SK-N-SH treated with all-trans-retinoic acid at 6 μM for 48 hours (cell line): ENCODE data around the gene HAPSTR1.

Experiments used
- ATAC-seq: fragments of 200-7000 bp; cut with Tn5 transposase; 3 replicates; pipeline ENCODE4 v1.9.1; 2020; ENCODE audit warnings: mild to moderate bottlenecking, moderate library complexity
- ARNTL ChIP-seq: fragments of 450-650 bp; formaldehyde crosslinking; IDR thresholded peaks from 2 replicates; pipeline ENCODE4 v1.5.0; 2020; ENCODE audit warnings: low read depth, mild to moderate bottlenecking, moderate library complexity, borderline replicate concordance
- CSDC2 ChIP-seq: fragments of 250-450 bp; sonication (Bioruptor Pico); IDR thresholded peaks from 2 replicates; pipeline ENCODE4 v1.5.0; 2020; ENCODE audit warnings: mild to moderate bottlenecking, moderate library complexity
- ESRRG ChIP-seq: fragments of 250-450 bp; sonication (Bioruptor Pico); IDR thresholded peaks from 2 replicates; pipeline ENCODE4 v1.6.1; 2021; ENCODE audit warnings: mild to moderate bottlenecking
- GLIS3 ChIP-seq: fragments of 250-450 bp; sonication (Bioruptor Pico); IDR thresholded peaks from 2 replicates; pipeline ENCODE4 v1.5.0; 2020; ENCODE audit warnings: mild to moderate bottlenecking, moderate library complexity
- ISL1 ChIP-seq: fragments of 250-450 bp; sonication (Bioruptor Pico); IDR thresholded peaks from 2 replicates; pipeline ENCODE4 v2.1.2; 2022; ENCODE audit warnings: mild to moderate bottlenecking, moderate library complexity
- OSR1 ChIP-seq: fragments of 250-450 bp; sonication (Bioruptor Pico); IDR thresholded peaks from 2 replicates; pipeline ENCODE4 v1.8.0; 2022; ENCODE audit warnings: moderate library complexity, mild to moderate bottlenecking, inconsistent platforms
- PATZ1 ChIP-seq: fragments of 250-450 bp; sonication (Bioruptor Pico); IDR thresholded peaks from 2 replicates; pipeline ENCODE4 v1.8.0; 2020; ENCODE audit warnings: mild to moderate bottlenecking, moderate library complexity, borderline replicate concordance
- PPARA ChIP-seq: fragments of 250-450 bp; sonication (Bioruptor Pico); IDR thresholded peaks from 2 replicates; pipeline ENCODE4 v1.5.0; 2020; ENCODE audit warnings: mild to moderate bottlenecking, borderline replicate concordance
- SNAI2 ChIP-seq: fragments of 250-450 bp; sonication (Bioruptor Pico); IDR thresholded peaks from 2 replicates; pipeline ENCODE4 v1.5.0; 2020; ENCODE audit warnings: mild to moderate bottlenecking, moderate library complexity
- TCF4 ChIP-seq: fragments of 250-450 bp; sonication (Bioruptor Pico); IDR thresholded peaks from 2 replicates; pipeline ENCODE4 v1.8.0; 2021; ENCODE audit warnings: mild to moderate bottlenecking, moderate library complexity, borderline replicate concordance
- TOX ChIP-seq: fragments of 250-450 bp; sonication (Bioruptor Pico); IDR thresholded peaks from 2 replicates; pipeline ENCODE4 v1.8.0; 2021; ENCODE audit warnings: mild to moderate bottlenecking, moderate library complexity, borderline replicate concordance
- TSHZ2 ChIP-seq: fragments of 250-450 bp; sonication (Bioruptor Pico); IDR thresholded peaks from 2 replicates; pipeline ENCODE4 v1.5.0; 2020; ENCODE audit warnings: mild to moderate bottlenecking, moderate library complexity
- ZC3H10 ChIP-seq: fragments of 250-450 bp; sonication (Bioruptor Pico); IDR thresholded peaks from 2 replicates; pipeline ENCODE4 v1.5.1; 2021; ENCODE audit warnings: mild to moderate bottlenecking, moderate library complexity
- ZFP3 ChIP-seq: fragments of 250-450 bp; sonication (Bioruptor Pico); IDR thresholded peaks from 2 replicates; pipeline ENCODE4 v1.5.0; 2020; ENCODE audit warnings: mild to moderate bottlenecking, moderate library complexity
- ZFP30 ChIP-seq: fragments of 450-650 bp; formaldehyde crosslinking; IDR thresholded peaks from 2 replicates; pipeline ENCODE4 v1.5.0; 2022; ENCODE audit warnings: mild to moderate bottlenecking, moderate library complexity
- ZNF565 ChIP-seq: fragments of 450-650 bp; formaldehyde crosslinking; conservative IDR thresholded peaks from 2 replicates; pipeline ENCODE4 v1.5.0; 2020; ENCODE audit warnings: low read depth, mild to moderate bottlenecking, moderate library complexity
- ZNF70 ChIP-seq: fragments of 450-650 bp; formaldehyde crosslinking; IDR thresholded peaks from 2 replicates; pipeline ENCODE4 v1.5.0; 2020; ENCODE audit warnings: mild to moderate bottlenecking, moderate library complexity
- ZNF8 ChIP-seq: fragments of 450-650 bp; formaldehyde crosslinking; IDR thresholded peaks from 2 replicates; pipeline ENCODE4 v1.5.0; 2020; ENCODE audit warnings: mild to moderate bottlenecking, moderate library complexity
- TF ChIP-seq, protein P1 (sequence below): fragments of 250-450 bp; sonication (Bioruptor Pico); IDR thresholded peaks from 2 replicates; pipeline ENCODE4 v1.8.0; 2021; ENCODE audit warnings: low read depth, mild to moderate bottlenecking, moderate library complexity, borderline replicate concordance
- TF ChIP-seq, protein P2 (sequence below): fragments of 250-450 bp; sonication (Bioruptor Pico); IDR thresholded peaks from 2 replicates; pipeline ENCODE4 v1.5.1; 2021; ENCODE audit warnings: mild to moderate bottlenecking, moderate library complexity

HAPSTR1 gene

DNA sequence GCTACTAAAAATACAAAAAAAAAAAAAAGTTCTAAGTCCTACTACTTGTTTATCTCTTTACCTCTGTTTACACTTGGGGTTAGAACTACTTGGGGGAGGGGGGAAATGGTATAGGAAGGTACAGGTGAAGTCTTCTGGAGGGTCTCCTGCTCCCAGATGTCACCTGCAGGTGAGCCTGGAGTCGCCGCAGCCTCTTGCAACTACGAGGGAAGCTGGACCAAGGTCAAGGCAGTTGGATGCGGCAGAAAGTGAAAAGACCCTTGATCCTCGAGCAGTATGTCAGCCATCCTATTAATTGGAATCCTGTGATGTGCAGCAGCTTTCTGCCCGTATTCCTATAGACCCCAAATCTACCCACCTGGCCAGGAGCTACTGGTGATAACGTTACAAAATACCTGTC, 33.0 kb downstream of the HAPSTR1 start (continued):
- TF ChIP-seq TOX = no peak
- no peak for TF ChIP-seq SNAI2
- no peak for TF ChIP-seq ZFP3 (CRISPR knock-in tag)
- TF ChIP-seq, protein P1, sequence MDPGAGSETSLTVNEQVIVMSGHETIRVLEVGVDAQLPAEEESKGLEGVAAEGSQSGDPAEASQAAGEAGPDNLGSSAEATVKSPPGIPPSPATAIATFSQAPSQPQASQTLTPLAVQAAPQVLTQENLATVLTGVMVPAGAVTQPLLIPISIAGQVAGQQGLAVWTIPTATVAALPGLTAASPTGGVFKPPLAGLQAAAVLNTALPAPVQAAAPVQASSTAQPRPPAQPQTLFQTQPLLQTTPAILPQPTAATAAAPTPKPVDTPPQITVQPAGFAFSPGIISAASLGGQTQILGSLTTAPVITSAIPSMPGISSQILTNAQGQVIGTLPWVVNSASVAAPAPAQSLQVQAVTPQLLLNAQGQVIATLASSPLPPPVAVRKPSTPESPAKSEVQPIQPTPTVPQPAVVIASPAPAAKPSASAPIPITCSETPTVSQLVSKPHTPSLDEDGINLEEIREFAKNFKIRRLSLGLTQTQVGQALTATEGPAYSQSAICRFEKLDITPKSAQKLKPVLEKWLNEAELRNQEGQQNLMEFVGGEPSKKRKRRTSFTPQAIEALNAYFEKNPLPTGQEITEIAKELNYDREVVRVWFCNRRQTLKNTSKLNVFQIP = no peak

DNA sequence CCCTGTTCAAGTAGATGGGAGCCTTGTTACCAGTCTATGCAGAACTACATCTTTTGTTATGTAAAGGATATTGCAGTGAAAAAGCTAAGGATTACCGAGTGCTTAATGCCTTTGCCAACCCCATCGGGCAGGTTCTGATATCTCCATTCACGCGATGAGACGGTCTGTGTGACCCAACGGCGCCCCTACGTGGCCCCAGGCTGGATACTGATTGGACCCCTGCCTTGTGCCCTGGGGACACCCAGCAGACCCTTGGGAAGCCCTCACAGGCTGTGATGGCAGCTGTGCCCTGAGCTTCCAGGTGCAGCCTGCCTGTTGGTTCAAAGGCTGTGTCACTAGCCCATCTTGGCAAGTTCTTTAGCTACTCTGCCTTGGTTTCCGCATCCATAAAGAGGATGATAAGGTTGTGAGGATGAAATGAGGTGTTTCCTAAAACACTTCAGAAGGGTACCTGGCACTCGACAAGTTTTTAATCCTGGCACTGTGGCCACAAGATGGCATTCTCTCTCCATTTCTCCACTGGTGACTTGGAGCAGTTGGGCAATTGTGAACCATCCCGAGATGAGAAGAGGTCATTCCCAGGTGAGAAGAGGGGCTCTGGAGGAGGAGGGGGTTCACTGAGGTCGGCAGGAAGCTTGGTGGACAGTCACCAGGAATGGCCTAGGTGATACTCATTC, 33.6 kb downstream of the HAPSTR1 start:
- no peak for ATAC-seq
- TF ChIP-seq ZC3H10 (CRISPR knock-in tag) (no peak), ESRRG (no peak), ZNF8 (CRISPR knock-in tag) (no peak), TSHZ2 (CRISPR knock-in tag) (no peak), SNAI2 (no peak), ZNF70 (CRISPR knock-in tag) (no peak), ZFP30 (CRISPR knock-in tag) (no peak), PPARA (CRISPR knock-in tag) (no peak), PATZ1 (no peak), ZFP3 (CRISPR knock-in tag) (no peak), TOX (no peak), CSDC2 (CRISPR knock-in tag) (no peak), TCF4 (CRISPR knock-in tag) (no peak), OSR1 (CRISPR knock-in tag) (no peak)
- TF ChIP-seq, protein P2, sequence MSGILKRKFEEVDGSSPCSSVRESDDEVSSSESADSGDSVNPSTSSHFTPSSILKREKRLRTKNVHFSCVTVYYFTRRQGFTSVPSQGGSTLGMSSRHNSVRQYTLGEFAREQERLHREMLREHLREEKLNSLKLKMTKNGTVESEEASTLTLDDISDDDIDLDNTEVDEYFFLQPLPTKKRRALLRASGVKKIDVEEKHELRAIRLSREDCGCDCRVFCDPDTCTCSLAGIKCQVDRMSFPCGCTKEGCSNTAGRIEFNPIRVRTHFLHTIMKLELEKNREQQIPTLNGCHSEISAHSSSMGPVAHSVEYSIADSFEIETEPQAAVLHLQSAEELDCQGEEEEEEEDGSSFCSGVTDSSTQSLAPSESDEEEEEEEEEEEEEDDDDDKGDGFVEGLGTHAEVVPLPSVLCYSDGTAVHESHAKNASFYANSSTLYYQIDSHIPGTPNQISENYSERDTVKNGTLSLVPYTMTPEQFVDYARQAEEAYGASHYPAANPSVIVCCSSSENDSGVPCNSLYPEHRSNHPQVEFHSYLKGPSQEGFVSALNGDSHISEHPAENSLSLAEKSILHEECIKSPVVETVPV (CRISPR knock-in tag) = no peak

DNA sequence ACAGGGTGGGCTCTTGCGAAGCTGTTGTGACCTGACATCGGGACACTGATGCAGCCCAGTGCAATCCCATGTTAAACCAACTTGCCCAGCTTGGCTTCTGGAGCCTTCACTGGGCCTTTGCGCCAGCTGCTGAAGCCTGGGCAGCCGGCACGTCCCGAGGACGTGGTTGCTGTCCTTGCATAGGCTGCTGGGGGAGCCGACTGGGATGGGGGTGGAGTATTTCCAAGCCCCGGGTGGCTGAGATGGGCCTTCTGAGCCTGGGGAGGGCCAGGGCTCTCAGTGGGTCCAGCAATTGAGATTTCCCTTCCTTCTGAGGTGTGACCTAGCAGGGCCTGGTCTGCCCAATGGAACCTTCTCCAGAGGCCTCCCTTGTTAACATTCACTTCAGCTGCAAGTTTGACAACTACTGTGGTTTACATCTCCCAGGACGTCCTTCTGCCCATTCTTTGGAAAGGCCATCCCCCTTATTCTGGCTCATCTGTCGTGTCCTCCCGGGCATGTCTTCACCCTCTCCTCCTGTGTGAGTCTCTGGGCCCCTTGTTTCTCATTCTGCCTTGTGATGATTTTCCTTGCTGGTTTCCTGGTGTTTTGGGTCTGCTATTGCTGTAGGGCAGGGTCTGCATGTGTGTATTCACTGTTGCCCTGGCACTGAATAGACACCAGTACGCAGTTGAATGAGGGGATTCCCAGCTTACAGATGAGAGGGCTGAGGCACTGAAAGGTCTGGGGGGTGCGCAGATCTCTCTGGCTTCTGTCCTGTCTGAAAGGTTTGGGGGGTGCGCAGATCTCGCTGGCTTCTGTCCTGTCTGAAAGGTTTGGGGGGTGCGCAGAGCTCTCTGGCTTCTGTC, 34.4 kb downstream of the HAPSTR1 start:
- TF ChIP-seq GLIS3 (CRISPR knock-in tag) (no peak), ZC3H10 (CRISPR knock-in tag) (no peak), PATZ1 (no peak), TOX (no peak), ZNF8 (CRISPR knock-in tag) (no peak), CSDC2 (CRISPR knock-in tag) (no peak), ZFP3 (CRISPR knock-in tag) (no peak), ZFP30 (CRISPR knock-in tag) (no peak), TCF4 (CRISPR knock-in tag) (no peak), ESRRG (no peak), ISL1 (CRISPR knock-in tag) (no peak), OSR1 (CRISPR knock-in tag) (no peak), ARNTL (CRISPR knock-in tag) (no peak), ZNF565 (CRISPR knock-in tag) (no peak)
- TF ChIP-seq, protein P1 = no peak
- TF ChIP-seq, protein P2 (CRISPR knock-in tag) = no peak
- ATAC-seq = peak; percentile 4; the same call in 1 of the 3 replicates
